Lung (tissue), 12 donors: ENCODE results near the gene TPX2. TPM values are rescaled to one million over a fixed set of nuclear protein-coding genes. Genes with fewer than 3 reads are reported as not detected.
A peak's percentile ranks its signal among the peaks of the same experiment; 100 is the strongest.

Experiments used
- ATAC-seq: fragments of 200-7000 bp; cut with Tn5 transposase; one replicate; pipeline ENCODE4 v1.9.1; 2020; ENCODE audit warnings: moderate number of reproducible peaks; ENCODE audit not compliant: insufficient read depth, low FRiP score
- DNase-seq, 3 donors: peaks; one replicate each; pipeline ENCODE4 v3.0.0-alpha.2; 2013 to 2017
- H3K27ac ChIP-seq, 2 donors: one replicate each; pipeline ENCODE4 v1.5.1; 2013; ENCODE audit warnings: mild to moderate bottlenecking in 2 of 2, moderate library complexity in 2 of 2, control low read depth in 1 of 2, inconsistent platforms in 1 of 2, low read depth in 1 of 2, low read length in 1 of 2
- H3K27me3 ChIP-seq, 3 donors: one replicate each; pipeline ENCODE4 v1.5.1; 2013; ENCODE audit warnings: low read length in 2 of 3; ENCODE audit not compliant: control insufficient read depth in 3 of 3, insufficient read depth in 3 of 3
- H3K36me3 ChIP-seq, 4 donors: one replicate each; pipeline ENCODE4 v1.5.1; 2013; ENCODE audit warnings: low read length in 4 of 4, mild to moderate bottlenecking in 1 of 4, moderate library complexity in 1 of 4; ENCODE audit not compliant: control insufficient read depth in 4 of 4, insufficient read depth in 4 of 4
- H3K4me1 ChIP-seq, 5 donors: one replicate each; pipeline ENCODE4 v1.5.1; 2013; ENCODE audit warnings: low read length in 5 of 5, mild to moderate bottlenecking in 2 of 5, moderate library complexity in 1 of 5; ENCODE audit not compliant: control insufficient read depth in 5 of 5, insufficient read depth in 5 of 5
- H3K4me3 ChIP-seq: one replicate; pipeline ENCODE4 v1.5.1; 2013; ENCODE audit warnings: mild to moderate bottlenecking, control low read depth, moderate library complexity
- H3K9ac ChIP-seq, 2 donors: one replicate each; pipeline ENCODE4 v1.5.1; 2013; ENCODE audit warnings: low read length in 2 of 2, control low read depth in 1 of 2; ENCODE audit not compliant: insufficient read depth in 1 of 2
- H3K9me3 ChIP-seq, 4 donors: one replicate each; pipeline ENCODE4 v1.5.1; 2013; ENCODE audit warnings: low read length in 3 of 4, mild to moderate bottlenecking in 1 of 4, moderate library complexity in 1 of 4; ENCODE audit not compliant: control insufficient read depth in 4 of 4, insufficient read depth in 3 of 4
- WGBS, 2 donors: extraction: QIAGEN DNeasy Blood & Tissue Kit; methylation state at CpG; one replicate each; pipeline ENCODE4 v1.1.7; 2013; 5-methylcytosine and 5-hydroxymethylcytosine counted together
- polyA plus RNA-seq, 2 donors: library from polyadenylated mRNA; stranded (reverse); fragments of 200-250 nt; gene quantifications; one replicate each; pipeline ENCODE4 v1.2.1, GENCODE V29; 2013
- total RNA-seq, 2 donors: library from RNA; depleted of rRNA in 1 of 2; stranded (reverse); fragments of >200 nt in 1 of 2; gene quantifications; one replicate each; pipeline ENCODE4 v1.2.1, GENCODE V29; 2014 to 2021
- TF ChIP-seq, protein P1 (sequence below): IDR thresholded peaks from 2 replicates; pipeline ENCODE4 v1.5.1; 2012; ENCODE audit warnings: mild to moderate bottlenecking; ENCODE audit errors: control extremely low read depth, extremely low read depth
- donor health status: control.
- donor health status: control.
- donor health status: Bipolar disorder and iron deficiency.
- donor health status: healthy.
- donor health status: DM: yes; HTN: yes; CAD: no.

The TPX2 gene
- total and polyA plus RNA-seq, 4 donors, result 1.6 to 6.5 (median 2.0) TPM

GRCh38 chr20:31831771-31832306 is 92.7 kb downstream of the TPX2 start:
- ATAC-seq (no peak), DNase-seq (no peak)
- TF ChIP-seq, protein P1, sequence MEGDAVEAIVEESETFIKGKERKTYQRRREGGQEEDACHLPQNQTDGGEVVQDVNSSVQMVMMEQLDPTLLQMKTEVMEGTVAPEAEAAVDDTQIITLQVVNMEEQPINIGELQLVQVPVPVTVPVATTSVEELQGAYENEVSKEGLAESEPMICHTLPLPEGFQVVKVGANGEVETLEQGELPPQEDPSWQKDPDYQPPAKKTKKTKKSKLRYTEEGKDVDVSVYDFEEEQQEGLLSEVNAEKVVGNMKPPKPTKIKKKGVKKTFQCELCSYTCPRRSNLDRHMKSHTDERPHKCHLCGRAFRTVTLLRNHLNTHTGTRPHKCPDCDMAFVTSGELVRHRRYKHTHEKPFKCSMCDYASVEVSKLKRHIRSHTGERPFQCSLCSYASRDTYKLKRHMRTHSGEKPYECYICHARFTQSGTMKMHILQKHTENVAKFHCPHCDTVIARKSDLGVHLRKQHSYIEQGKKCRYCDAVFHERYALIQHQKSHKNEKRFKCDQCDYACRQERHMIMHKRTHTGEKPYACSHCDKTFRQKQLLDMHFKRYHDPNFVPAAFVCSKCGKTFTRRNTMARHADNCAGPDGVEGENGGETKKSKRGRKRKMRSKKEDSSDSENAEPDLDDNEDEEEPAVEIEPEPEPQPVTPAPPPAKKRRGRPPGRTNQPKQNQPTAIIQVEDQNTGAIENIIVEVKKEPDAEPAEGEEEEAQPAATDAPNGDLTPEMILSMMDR, result no peak
- no peak overlapping the region for H3K27ac ChIP-seq
- no peaks in the 10 kb centered on the region for H3K36me3 ChIP-seq
- peaks cover 0 to 2% (median 0%) of the 10 kb centered on the region in 4 donors for H3K9me3 ChIP-seq
- WGBS, 2 donors, result 92 to 93% methylated on average over 17 of the region's 17 CpGs
- H3K4me3 ChIP-seq, result no peak overlapping the region
- H3K27me3 ChIP-seq, result no peaks in the 10 kb centered on the region
- no peak overlapping the region for H3K9ac ChIP-seq
- H3K4me1 ChIP-seq, result peaks cover 0 to 31% (median 3%) of the 10 kb centered on the region in 5 donors

GRCh38 chr20:31833130-31833930 is 94.2 kb downstream of the TPX2 start:
- Histone ChIP-seq H3K4me1 (peaks cover 0 to 46% (median 10%) of the 10 kb centered on the region in 5 donors), H3K27me3 (no peaks in the 10 kb centered on the region), H3K4me3 (no peak overlapping the region), H3K36me3 (no peaks in the 10 kb centered on the region), H3K9ac (peak overlapping the region in 1 of 2 donors; percentile 20), H3K27ac (no peak overlapping the region), H3K9me3 (peaks cover 0 to 2% (median 0%) of the 10 kb centered on the region in 4 donors)
- 62 to 72% methylated on average over 14 of the region's 14 CpGs for WGBS, 2 donors
- ATAC-seq (no peak), DNase-seq (peak; percentile 77 to 80 (median 77))
- TF ChIP-seq, protein P1, result peak; percentile 44

GRCh38 chr20:31833931-31834521 is 94.9 kb downstream of the TPX2 start:
- Histone ChIP-seq H3K4me3 (no peak overlapping the region), H3K9ac (no peak overlapping the region), H3K9me3 (peaks cover 0 to 2% (median 0%) of the 10 kb centered on the region in 4 donors), H3K27ac (no peak overlapping the region), H3K4me1 (peaks cover 0 to 52% (median 11%) of the 10 kb centered on the region in 5 donors), H3K27me3 (no peaks in the 10 kb centered on the region), H3K36me3 (no peaks in the 10 kb centered on the region)
- TF ChIP-seq, protein P1, result no peak
- 72 to 75% methylated on average over 18 to 20 of the region's 20 CpGs for WGBS, 2 donors
- DNase-seq, result peak; percentile 38 to 60 (median 55)
- no peak for ATAC-seq
